ENCODE results near the gene DLK1. TPM values are rescaled to one million over a fixed set of nuclear protein-coding genes. Genes with fewer than 3 reads are reported as not detected.

The DLK1 gene
- polyA plus RNA-seq, 1 donor (not counting 4 experiments of a cell fraction or from before 2014, with no cell fraction given): not detected

DNA sequence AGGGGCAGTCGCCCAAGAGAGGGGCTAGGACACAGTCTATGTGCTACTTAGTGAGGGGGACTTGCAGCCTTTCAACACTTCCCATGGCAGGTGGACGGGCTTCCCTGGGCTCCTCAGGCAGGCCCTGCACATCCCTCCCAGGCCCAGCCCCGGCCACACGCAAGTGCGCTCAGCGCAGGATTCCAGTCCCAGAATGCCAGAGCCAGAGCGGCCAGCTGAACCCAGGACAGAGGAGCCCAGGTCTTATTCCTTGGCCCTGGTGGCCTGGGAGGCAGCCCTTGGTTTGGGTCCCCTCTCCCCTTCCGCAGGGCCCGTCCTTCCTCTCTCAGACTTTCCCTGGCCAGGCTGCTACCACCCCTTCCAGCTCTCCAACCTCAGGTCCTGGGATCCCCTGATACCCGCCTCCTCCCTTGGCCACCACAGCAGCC is 12.0 kb downstream of the DLK1 start:
- peaks cover 3% of the 10 kb centered on the region for H3K27me3 ChIP-seq (ENCODE audit: control insufficient read depth, extremely low read depth, insufficient read depth, low read length)
- H3K9me3 ChIP-seq (ENCODE audit: control insufficient read depth, low read depth, low read length): no peaks in the 10 kb centered on the region
- H3K79me2 ChIP-seq (ENCODE audit: control insufficient read depth, insufficient read depth, low read length): no peaks in the 10 kb centered on the region
- TF ChIP-seq, protein P1, sequence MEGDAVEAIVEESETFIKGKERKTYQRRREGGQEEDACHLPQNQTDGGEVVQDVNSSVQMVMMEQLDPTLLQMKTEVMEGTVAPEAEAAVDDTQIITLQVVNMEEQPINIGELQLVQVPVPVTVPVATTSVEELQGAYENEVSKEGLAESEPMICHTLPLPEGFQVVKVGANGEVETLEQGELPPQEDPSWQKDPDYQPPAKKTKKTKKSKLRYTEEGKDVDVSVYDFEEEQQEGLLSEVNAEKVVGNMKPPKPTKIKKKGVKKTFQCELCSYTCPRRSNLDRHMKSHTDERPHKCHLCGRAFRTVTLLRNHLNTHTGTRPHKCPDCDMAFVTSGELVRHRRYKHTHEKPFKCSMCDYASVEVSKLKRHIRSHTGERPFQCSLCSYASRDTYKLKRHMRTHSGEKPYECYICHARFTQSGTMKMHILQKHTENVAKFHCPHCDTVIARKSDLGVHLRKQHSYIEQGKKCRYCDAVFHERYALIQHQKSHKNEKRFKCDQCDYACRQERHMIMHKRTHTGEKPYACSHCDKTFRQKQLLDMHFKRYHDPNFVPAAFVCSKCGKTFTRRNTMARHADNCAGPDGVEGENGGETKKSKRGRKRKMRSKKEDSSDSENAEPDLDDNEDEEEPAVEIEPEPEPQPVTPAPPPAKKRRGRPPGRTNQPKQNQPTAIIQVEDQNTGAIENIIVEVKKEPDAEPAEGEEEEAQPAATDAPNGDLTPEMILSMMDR (optimal IDR thresholded peaks at IDR 0.05 in 1 of 3, IDR thresholded peaks at IDR 0.05 in 1 of 3, conservative IDR thresholded peaks at IDR 0.05 in 1 of 3; ENCODE audit: extremely low read depth in 1 of 3, insufficient read depth in 2 of 3, low read length in 3 of 3): no peak
- no peak for TF ChIP-seq EZH2 (IDR thresholded peaks at IDR 0.05; ENCODE audit: low read length)
- no peak overlapping the region for H3K9ac ChIP-seq (ENCODE audit: control insufficient read depth, extremely low read depth, insufficient read depth, low read length)
- no peaks in the 10 kb centered on the region for H3K4me1 ChIP-seq (ENCODE audit: control insufficient read depth, extremely low read depth, insufficient read depth, low read length)
- no peak for DNase-seq (ENCODE audit: low read depth, low spot score)
- no peaks in the 10 kb centered on the region for H3K36me3 ChIP-seq (ENCODE audit: control insufficient read depth in 2 of 2, extremely low read depth in 1 of 2, insufficient read depth in 2 of 2, low read length in 2 of 2)
- H2AFZ ChIP-seq (ENCODE audit: control insufficient read depth, low read length): no peak overlapping the region
- H4K20me1 ChIP-seq (ENCODE audit: control insufficient read depth, extremely low read depth, insufficient read depth, low read length): no peaks in the 10 kb centered on the region
- no peak overlapping the region for H3K27ac ChIP-seq (ENCODE audit: control insufficient read depth, insufficient read depth, low read length)
- no peak for FAIRE-seq
- H3K9me1 ChIP-seq (ENCODE audit: control insufficient read depth, extremely low read depth, insufficient read depth, low read length): no peaks in the 10 kb centered on the region
- H3K4me3 ChIP-seq (ENCODE audit: control insufficient read depth in 2 of 3, extremely low read depth in 1 of 3, insufficient read depth in 2 of 3, low read depth in 1 of 3, low read length in 3 of 3): no peak overlapping the region
- no peak overlapping the region for H3K4me2 ChIP-seq (ENCODE audit: control insufficient read depth, extremely low read depth, insufficient read depth, low read depth, low read length)
- dilution Hi-C loops (cut with MboI; ENCODE audit: extremely low pct_ligation_motif_present, low sequenced_read_pairs): no loop called here

- H2AFZ ChIP-seq (ENCODE audit: control insufficient read depth, low read length): no peak overlapping the region
- H3K36me3 ChIP-seq (ENCODE audit: control insufficient read depth in 2 of 2, extremely low read depth in 1 of 2, insufficient read depth in 2 of 2, low read length in 2 of 2): no peaks in the 10 kb centered on the region
- H3K4me2 ChIP-seq (ENCODE audit: control insufficient read depth, extremely low read depth, insufficient read depth, low read depth, low read length): no peak overlapping the region
- H3K4me3 ChIP-seq (ENCODE audit: control insufficient read depth in 2 of 3, extremely low read depth in 1 of 3, insufficient read depth in 2 of 3, low read depth in 1 of 3, low read length in 3 of 3): no peak overlapping the region
- H3K79me2 ChIP-seq (ENCODE audit: control insufficient read depth, insufficient read depth, low read length): no peaks in the 10 kb centered on the region
- no peaks in the 10 kb centered on the region for H3K9me1 ChIP-seq (ENCODE audit: control insufficient read depth, extremely low read depth, insufficient read depth, low read length)
- H3K9me3 ChIP-seq (ENCODE audit: control insufficient read depth, low read depth, low read length): no peaks in the 10 kb centered on the region
- dilution Hi-C loops (cut with MboI; ENCODE audit: extremely low pct_ligation_motif_present, low sequenced_read_pairs): no loop called here
- FAIRE-seq (no peak), DNase-seq (ENCODE audit: low read depth, low spot score) (no peak)
- H3K4me1 ChIP-seq (ENCODE audit: control insufficient read depth, extremely low read depth, insufficient read depth, low read length): no peaks in the 10 kb centered on the region
- H3K27ac ChIP-seq (ENCODE audit: control insufficient read depth, insufficient read depth, low read length): no peak overlapping the region
- no peak for TF ChIP-seq EZH2 (IDR thresholded peaks at IDR 0.05; ENCODE audit: low read length)
- TF ChIP-seq, protein P1 (optimal IDR thresholded peaks at IDR 0.05 in 1 of 3, IDR thresholded peaks at IDR 0.05 in 1 of 3, conservative IDR thresholded peaks at IDR 0.05 in 1 of 3; ENCODE audit: extremely low read depth in 1 of 3, insufficient read depth in 2 of 3, low read length in 3 of 3): no peak
- H3K9ac ChIP-seq (ENCODE audit: control insufficient read depth, extremely low read depth, insufficient read depth, low read length): no peak overlapping the region
- no peaks in the 10 kb centered on the region for H4K20me1 ChIP-seq (ENCODE audit: control insufficient read depth, extremely low read depth, insufficient read depth, low read length)
- peaks cover 3% of the 10 kb centered on the region for H3K27me3 ChIP-seq (ENCODE audit: control insufficient read depth, extremely low read depth, insufficient read depth, low read length)
These were observed 12.6 kb downstream of the DLK1 start for GRCh38 chr14:100739306-100739705.
